Fibroblast of skin of scalp (primary cell): ENCODE measurements around the gene CLEC20A.

Experiments used
- DNase-seq: peaks from one replicate; pipeline ENCODE4 v3.0.0-alpha.2; 2013

Gene CLEC20A

DNA sequence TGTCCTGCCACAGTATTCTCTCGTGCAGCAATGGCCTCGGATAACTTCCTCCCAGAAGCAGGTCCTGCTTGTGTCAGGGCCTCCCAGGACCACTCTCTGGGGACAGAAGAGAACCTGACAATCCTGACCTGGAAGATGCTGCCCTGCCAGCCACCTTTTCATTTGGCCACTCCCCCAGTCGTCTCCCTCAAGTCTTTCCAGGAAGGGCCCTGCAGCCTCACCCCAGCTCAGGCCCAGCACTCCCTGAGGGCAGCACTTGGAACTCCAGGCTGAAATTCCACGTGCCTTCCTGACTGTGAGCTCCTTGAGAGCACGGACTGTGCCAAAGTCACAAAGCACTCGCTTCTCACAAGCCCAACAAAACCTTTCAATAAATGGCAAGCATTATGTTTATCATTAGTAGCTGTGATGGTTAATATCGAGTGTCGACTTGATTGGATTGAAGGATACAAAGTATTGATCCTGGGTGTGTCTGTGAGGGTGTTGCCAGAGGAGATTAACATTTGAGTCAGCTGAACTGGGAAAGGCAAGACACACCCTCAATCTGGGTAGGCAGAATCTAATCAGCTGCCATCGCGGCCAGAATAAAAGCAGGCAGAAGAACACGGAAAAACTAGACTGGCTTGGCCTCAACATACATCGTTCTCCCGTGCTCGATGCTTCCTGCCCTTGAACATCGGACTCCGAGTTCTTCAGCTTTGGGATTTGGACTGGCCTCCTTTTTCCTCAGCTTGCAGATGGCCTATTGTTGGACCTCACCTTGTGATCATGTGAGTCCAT lies 2.3 kb upstream of the CLEC20A start:
- no peak for DNase-seq

DNA sequence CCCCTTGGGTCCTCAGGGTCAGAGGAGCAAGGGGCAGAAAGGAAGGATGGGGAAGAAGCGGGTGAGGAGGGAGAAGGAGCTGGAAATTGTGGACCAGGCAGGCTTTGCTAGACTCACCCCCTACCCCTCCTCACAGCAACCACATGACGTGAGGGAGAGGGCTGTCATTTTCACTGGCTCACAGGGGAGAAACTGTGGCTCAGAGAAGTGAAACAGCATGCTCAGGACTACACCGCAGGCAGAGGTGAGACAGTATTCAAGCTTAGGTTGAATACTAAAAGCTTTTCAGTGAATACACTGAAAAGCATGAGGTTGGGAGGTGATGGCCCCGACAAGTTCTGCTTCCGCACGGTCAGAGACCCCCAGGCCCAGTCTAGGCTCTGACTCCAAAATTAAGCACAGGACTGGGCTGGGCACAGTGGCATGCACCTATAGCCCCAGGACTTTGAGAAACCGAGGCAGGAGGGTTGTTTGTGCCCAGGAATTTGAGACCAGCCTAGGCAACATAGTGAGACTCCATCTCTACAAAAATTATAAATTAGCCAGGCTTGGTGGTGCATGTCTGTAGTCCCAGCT lies 1.2 kb upstream of the CLEC20A start:
- DNase-seq, result no peak

DNA sequence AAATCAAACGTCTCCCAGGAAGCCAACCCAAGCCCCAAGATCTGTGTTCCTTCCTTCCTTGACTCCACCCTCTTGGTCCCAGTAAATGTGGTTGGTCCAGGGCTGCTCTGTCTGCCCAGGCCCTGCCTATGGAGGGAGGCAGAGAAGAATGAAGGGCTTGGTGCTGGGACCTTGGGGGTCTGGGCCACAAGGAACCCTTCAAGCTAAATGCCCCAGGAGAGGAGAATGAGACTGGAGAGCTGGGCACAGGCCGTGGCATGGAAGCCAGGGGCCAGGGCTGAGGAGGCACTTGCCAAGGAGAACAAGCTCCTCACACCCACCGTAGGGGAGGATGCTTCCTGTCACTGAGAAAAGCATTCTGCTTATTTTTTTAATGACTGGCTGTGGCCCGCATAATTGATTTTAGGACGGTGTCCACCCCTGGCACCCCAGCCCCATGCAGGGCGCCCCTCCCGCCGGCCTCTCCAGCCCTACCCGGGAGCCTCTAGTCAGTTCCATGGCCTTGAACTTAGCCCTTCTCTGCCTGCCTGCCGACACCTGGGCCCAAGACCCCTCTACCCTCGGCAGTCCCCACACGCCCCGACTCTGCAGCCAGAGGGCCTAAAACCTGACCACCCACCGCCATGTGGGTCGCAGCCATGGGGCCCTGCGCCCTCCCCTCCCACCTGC lies 889 bp downstream of the CLEC20A start:
- DNase-seq, result no peak

DNA sequence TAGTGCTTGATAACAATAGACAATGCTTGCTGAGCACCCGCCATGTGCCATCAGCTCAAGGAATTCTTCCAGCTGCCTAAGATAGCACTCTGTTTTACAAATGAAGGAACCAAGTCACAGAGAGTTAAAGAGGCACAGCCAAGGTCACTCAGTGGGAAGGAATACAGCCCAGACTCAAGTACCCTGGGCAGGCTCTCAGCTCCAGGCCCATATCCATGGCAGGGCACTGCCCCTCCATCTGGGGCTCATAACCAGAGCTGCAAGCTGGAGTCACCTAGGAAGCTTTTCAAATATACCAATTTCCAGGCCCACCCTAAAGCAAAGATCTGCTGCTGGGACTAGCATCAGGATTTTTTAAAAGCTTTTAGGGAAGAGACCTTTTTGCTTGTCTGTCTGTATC lies 1.6 kb downstream of the CLEC20A start:
- no peak for DNase-seq

DNA sequence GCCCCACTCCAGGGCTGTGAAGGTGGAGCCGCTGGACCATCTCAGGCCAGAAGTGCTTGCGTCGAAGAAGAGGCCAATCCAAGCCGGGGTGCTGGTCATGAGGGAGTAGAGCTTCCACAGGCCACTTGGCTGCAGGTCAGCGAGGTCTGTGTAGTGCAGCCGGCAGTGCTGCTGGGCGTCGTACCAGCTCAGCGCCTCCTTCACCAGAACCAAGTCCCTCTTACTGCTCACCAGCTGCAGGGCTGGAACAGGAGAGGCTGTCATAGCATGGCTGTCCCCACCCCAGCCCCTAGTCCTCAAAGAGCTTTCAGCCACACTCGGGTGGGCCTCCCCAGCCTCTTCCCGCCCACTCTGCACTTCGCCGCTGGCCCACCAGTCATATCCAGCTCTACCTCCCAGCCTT lies 2.2 kb downstream of the CLEC20A start:
- DNase-seq, result no peak

DNA sequence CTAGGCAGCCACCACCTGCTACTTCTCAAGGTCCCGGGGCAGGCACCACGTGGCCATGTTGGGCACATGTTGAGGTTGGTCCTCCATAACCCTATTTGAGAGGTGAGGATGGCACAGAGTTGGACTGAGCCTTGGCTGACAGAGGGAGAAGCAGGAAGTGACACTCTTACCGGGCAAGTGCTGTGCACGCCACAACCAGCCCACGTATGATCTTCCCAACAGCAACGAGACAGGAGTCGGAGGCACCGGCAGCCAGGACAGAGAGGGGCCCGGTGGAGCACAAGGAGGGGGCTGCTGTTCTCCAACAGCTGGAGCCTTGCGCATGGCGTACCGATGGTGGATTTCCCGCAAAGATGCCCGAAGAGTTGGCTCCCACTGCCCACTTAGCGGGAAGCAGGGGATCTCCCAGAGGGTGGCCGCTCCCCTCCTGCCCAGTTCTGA lies 3.4 kb downstream of the CLEC20A start:
- DNase-seq, result no peak

DNA sequence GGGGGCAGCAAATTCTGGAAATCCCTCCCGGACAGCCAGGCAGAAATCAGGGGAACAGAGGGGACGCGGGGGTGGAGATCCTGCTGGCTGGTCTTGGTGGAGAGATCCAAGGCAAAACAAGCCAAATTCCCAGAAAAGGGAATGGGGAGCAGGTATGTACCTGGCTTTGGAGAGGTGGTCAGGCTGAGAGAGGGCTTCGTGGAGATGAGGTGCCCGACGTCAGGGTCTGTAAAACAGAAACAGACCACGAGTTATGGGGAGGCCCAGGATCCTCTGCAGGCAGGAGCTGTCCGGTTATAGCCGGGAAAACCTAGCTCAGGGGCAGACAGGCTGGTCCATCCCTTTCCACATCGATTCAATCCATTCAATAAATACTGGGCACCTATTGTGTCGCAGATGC lies 4.4 kb downstream of the CLEC20A start:
- DNase-seq, result no peak

DNA sequence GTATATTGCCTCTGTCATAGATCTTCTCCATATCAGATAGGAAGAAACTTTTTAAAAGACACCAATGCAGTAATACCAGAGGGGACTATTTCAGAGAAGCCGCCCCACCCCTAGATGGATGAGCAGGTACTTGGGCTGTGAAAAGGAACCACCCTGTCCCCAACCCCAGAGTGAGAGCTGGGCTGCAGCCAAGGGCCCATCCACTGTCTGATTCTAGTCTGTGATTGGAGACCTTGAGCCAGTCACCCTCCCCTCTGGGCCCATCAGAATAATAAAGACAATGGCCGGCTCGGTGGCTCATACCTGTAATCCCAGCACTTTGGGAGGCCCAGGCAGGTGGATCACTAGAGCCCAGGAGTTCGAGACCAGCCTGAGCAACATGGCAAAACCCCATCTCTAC lies 5.0 kb downstream of the CLEC20A start:
- no peak for DNase-seq

DNA sequence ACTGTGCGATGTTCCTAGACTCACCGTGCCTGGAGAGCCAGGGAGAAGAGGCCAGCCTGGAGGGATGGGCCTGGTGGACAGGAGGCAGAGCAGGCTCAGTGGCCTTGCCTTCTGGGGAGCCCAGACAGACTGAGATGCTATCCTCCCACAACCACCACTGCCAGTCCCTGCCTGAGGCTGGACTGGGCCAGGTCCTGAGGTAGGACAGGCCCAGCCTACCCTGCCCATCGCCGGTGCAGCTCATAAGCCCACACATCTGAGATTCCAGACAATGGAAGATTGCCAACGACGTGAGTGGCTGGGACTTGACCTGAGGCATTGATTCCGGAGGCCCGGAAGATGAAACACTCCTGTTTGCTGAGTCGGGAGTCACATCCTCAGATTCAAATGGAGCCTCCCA lies 5.8 kb downstream of the CLEC20A start:
- no peak for DNase-seq

DNA sequence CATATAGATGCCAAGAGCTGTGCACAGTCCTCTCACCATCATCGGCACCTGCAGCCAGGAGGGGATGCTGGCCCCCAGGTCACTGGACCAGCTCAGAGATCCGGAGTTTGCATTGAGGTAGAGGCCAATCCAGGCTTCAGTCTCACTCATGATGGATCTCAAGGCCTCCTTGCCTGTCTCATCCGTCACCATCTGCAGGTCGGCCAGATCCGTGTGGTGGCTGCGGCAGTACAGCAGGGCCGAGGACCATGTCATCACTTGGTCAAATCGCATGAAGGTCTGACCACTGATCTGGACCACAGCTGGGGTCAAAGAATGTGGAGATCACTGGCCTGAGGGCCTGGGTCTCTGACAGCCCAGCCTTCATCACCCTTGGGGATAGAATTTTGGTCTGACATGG lies 6.6 kb downstream of the CLEC20A start:
- no peak for DNase-seq

DNA sequence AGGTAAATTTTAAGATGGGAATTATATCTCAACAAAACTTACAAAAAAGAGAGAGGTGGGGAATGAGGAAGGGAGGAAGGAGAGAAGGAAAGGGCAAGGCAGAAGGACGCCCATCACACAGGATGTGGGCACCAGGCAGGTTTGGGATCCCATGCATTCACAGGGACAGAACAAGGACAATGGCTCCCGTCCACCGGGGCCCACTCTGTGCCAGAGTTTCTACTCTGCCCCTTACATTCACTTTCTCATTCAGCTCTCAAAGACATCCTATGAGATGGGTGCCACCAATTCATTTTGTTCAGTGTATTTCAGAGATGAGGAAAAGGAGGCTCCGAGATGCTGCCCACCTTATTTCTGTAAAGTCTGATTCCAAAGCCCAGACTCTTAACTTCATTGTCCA lies 7.4 kb downstream of the CLEC20A start:
- DNase-seq, result no peak

DNA sequence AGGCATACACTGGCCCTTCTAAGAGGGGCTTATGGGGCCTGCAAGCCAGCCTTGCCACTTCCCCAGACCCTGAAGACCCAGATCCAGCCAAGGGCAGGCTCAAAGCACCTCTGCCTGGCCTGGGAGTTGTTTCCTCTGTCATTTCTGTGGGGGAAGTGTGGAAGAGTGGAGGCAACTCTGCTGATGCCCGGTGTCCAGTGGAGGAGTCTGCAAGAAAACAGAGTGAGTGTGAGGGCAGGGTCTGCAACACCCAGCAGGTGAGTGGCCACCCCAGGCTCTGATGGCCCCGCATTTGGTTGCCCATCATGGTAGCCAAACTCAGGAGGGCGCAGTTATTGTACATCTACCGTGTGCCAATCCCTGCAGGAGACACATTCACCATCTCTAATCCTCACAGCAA lies 8.4 kb downstream of the CLEC20A start:
- no peak for DNase-seq

DNA sequence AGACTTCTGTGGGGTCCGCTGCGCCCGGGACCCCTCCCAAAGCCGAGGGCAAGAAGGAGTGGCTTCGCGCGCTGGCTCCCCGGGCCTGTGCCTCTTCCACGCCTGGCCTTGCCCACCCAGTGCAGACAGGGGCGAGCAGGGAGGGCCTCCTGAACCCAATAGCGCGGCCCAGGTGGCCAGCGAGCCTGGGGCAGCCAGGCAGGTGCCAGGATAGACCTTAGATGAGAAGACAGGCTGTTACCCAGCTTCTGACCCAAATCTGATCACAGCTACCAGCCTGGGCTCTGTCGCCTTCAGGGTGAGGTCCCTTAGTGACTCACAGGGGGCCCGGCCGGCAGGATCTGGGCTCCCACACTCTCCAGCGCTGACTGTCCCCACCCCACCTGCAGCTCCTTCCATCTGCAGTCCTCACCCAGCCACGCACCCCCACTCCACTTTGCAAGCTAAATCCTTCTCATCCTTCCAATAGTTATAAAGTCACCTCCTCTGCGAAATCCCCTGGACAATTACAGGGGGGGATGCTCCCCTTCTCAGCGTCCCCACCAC lies 9.6 kb downstream of the CLEC20A start:
- no peak for DNase-seq

DNA sequence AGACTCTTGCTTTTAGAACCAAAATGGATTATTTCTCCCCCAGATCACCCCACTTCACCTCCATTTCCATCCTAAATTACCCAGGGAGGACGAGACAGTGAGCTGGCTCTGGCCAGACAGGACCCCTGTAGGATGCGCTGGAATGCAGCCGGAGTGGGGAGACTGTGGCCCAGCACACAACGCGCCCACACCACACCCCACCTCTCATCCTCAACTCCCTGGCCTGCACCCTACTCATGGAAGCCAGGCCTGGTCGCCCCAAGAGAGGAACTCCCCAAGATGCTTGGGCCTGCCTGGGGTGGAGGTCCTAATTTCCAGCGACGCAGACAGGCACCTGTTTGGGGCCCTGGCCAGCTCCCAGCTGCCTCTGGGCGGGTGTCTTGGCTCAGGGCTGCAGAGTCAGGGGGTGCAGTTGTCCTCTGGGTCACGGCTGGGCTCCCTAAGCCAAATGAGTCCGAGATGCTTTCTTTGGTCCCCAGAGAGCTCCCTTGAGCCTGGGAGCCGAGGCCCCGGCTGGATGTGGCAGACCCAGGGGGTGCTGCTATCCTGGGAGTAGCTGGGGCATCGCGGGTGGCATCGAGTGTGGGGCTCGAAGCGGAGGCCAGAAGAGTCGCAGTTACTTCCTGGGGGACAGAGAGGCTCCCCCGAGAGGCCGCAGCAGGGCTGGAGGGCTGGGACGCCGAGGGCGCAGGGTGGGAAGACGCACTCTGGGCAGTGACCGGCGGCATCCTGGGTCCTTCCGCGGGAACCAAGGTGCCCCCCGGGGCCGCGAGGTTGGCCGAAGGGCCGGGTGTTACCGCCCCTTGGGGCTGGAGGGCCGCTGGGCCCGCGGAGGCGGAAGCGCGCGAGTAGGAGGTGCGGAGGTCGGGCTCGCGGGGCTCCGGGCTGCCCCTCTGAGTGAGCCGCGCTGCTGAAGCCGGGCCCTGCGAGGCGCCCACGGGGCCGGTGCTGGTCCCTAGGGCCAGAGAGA lies 10.4 kb downstream of the CLEC20A start:
- no peak for DNase-seq

DNA sequence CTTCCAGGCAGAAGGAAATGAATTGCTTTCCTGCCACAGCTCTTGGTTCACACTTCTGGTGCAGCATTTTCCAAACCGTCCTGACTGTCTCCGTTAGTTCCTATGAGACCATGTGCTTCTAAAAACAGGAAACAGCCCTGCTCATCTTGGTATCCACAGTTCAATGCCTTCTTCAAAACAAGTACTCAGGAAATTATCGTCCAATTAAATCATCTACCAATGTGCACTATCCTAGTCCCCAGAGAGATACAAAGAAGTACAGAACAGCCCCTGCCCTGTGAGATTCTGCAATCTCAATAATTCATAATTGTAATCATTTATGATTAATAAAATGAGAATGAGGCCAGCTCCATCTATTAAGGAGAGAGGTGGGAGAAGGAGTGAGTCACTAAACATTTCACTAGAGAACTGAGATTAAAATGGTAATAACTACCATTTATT lies 11.2 kb downstream of the CLEC20A start:
- peak; percentile 11 for DNase-seq

DNA sequence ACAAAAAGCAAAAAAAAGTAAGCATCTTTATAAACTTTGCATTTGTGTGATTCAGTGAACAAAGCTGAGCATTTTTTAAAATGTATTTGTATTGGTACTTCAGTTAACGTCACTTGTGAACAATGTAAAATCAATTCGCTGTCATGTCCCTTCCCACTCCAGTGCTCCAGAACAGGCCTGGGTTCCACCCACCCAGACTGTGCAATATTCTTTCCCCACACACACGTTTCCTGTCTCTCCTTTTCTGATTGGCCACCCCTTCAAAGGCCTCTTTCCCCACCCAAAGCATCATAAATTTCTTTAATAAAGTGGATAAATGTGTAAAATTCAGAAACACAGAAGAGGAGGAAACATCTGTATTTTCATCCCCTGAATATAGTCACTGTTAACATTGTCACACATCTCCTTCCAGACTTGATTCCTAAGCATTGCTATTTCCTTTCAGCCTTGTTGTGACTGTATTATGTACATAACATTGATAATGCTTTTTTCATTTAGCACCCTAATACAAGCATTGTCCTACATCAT lies 12.0 kb downstream of the CLEC20A start:
- DNase-seq, result no peak

DNA sequence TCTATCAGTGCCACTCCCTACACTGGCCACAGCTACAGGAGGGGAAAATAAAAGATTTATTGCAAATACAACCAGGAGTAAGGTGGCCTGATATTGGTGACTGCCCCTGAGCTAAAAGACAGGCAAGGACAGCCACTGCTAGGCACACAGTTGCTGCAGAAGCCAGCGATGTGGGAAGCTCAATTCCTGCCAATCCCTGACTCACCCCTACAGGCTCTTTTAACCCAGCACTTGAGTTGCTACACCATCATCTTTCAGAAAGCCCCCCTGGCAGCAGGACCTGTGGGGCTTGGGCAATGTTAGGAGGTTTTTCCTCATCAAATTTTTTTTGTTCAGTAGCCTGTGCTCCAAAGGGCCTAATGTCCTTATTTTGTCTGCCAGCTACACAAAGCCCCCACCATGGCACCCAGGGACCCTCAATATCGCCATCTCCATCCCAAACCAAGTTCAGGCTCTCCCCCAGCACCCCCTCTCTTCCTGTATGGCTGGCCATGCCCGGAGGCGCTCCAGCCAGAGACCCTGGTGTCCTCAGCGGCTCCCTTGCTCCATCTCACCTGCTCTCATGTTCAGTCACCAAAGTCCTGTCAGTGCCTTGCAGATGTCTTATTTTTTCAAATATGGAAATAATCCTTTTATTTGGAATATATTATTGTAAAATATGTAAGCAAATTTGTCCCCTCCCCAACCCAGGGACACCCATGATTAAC lies 13.4 kb downstream of the CLEC20A start:
- DNase-seq, result no peak

DNA sequence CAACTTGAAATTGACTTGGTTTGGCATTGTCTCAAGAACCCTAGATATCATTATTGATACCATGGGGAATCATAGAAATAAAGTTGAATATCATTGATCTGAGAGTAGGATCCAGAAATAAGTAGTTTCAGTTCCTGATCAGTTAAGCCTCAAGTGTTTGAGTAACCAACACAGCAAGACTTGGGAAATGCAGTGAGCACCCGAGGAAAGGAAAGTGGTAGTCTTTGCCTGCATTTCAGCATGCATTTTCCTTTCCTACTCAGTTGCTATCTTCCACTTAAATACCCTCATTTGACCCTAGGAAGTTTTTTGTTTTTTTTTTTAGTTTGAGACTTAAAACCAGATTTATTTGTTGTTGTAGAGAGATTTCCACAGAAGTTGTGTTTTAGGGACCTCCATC lies 18.9 kb downstream of the CLEC20A start:
- DNase-seq, result no peak

DNA sequence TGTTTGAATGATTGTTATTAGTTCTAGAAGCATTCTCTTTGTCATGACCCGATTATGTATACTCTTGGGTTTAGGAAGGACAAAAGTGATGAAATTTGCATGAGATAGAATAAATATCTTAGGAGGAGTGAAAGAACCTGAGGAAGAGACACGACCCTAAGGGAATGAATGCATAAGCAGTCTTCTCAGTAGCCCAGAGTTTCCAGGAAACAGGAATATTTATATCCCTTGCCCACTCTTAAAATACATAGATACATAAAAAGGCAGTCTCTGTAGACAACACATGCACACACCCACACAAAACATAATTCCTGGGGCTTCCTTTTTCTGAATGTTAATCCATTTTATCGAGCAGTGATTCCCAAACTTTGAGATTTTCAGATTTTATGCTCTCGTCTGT lies 19.4 kb downstream of the CLEC20A start:
- DNase-seq, result no peak

DNA sequence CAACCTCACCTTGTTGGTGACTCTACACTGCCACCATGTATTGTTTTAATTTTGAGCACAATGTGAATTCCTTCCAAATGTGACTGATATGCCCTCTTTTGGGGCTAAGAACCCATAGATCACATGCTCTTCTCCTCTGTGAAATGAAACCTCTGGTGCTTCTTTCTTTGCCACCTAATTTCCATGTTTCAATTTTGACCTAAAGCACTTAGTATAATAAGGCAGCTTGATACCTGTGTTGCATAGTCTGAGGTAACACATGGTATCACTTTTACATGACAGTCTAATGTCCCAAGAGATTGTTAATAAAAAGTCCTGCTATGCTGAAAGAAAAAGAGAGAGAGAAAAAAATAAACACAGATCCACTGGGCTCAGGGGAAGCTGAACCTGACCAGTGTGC lies 24.2 kb downstream of the CLEC20A start:
- DNase-seq, result no peak

DNA sequence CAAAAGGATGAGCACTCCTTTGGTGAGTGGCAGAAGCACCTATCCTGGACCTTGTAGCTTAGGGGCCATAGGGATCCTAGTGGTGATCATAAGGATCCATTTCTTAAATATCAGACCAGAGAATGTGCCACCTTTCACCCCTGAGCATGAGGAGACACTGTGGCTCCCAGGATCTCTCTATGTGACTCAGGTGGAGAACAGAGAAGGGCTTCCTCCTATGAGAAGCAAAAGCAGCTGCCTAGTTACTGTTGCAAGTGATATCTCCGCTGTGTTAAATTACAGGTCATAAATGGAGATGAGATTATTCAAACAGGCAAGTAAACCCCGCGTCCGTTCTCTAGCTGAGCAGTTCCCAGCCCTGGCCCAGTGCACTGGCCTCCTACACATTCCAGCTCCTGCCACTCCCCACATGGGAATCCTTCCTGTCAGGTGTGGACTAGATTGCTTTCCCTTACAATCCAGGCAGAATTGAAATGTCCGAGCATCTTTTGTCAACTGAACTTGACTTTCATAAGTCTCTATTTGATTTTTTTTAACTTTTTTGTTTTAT lies 26.3 kb downstream of the CLEC20A start:
- no peak for DNase-seq
